ENCODE data around the gene ORM1.

The ORM1 gene

GRCh38 chr9:114282104-114282485, 40.8 kb upstream of the ORM1 start:
- Histone ChIP-seq H3K27ac (no peak overlapping the region), H3K27me3 (no peaks in the 10 kb centered on the region), H3K4me3 (no peak overlapping the region), H3K36me3 (no peaks in the 10 kb centered on the region), H3K4me1 (peaks cover 0 to 25% (median 4%) of the 10 kb centered on the region in 4 donors), H3K9me3 (no peaks in the 10 kb centered on the region)
- intact Hi-C loops (cut with DNase I; ENCODE audit: low total_unique reads): loop anchor here (10.0 kb wide), 1 partner anchor 197 kb away; no protein-coding TSS in a partner anchor
- no peak for TF ChIP-seq CTCF (IDR thresholded peaks at IDR 0.05)
- no peak for DNase-seq

GRCh38 chr9:114282507-114282906, 40.4 kb upstream of the ORM1 start:
- intact Hi-C loops (cut with DNase I; ENCODE audit: low total_unique reads): loop anchor here (10.0 kb wide), 1 partner anchor 198 kb away; no protein-coding TSS in a partner anchor
- Histone ChIP-seq H3K27me3 (no peaks in the 10 kb centered on the region), H3K9me3 (no peaks in the 10 kb centered on the region), H3K27ac (no peak overlapping the region), H3K4me1 (peaks cover 0 to 21% (median 4%) of the 10 kb centered on the region in 4 donors), H3K4me3 (no peak overlapping the region), H3K36me3 (no peaks in the 10 kb centered on the region)
- DNase-seq: no peak
- TF ChIP-seq CTCF (IDR thresholded peaks at IDR 0.05): no peak

- no peak overlapping the region for H3K4me3 ChIP-seq
- H3K36me3 ChIP-seq: no peaks in the 10 kb centered on the region
- DNase-seq: peak in 1 of 2 donors; percentile 40
- no peaks in the 10 kb centered on the region for H3K9me3 ChIP-seq
- no peak for TF ChIP-seq CTCF (IDR thresholded peaks at IDR 0.05)
- peaks cover 0 to 21% (median 5%) of the 10 kb centered on the region in 4 donors for H3K4me1 ChIP-seq
- H3K27me3 ChIP-seq: no peaks in the 10 kb centered on the region
- no peak overlapping the region for H3K27ac ChIP-seq
- intact Hi-C loops (cut with DNase I; ENCODE audit: low total_unique reads): loop anchor here (10.0 kb wide), 1 partner anchor 198 kb away; no protein-coding TSS in a partner anchor
These were observed 40.0 kb upstream of the ORM1 start for GRCh38 chr9:114282926-114283325.

GRCh38 chr9:114283551-114284111, 39.3 kb upstream of the ORM1 start:
- Histone ChIP-seq H3K4me1 (peaks cover 0 to 25% (median 11%) of the 10 kb centered on the region in 4 donors), H3K4me3 (no peak overlapping the region), H3K27ac (no peak overlapping the region), H3K27me3 (no peaks in the 10 kb centered on the region), H3K9me3 (no peaks in the 10 kb centered on the region), H3K36me3 (no peaks in the 10 kb centered on the region)
- no peak for TF ChIP-seq CTCF (IDR thresholded peaks at IDR 0.05)
- intact Hi-C loops (cut with DNase I; ENCODE audit: low total_unique reads): loop anchor here (10.0 kb wide), 1 partner anchor 199 kb away; no protein-coding TSS in a partner anchor
- DNase-seq: peak in 1 of 2 donors; percentile 58

- DNase-seq: peak in 1 of 2 donors; percentile 29
- Histone ChIP-seq H3K4me3 (no peak overlapping the region), H3K27ac (no peak overlapping the region), H3K9me3 (no peaks in the 10 kb centered on the region), H3K27me3 (no peaks in the 10 kb centered on the region), H3K36me3 (no peaks in the 10 kb centered on the region), H3K4me1 (peaks cover 0 to 19% (median 10%) of the 10 kb centered on the region in 4 donors)
- intact Hi-C loops (cut with DNase I; ENCODE audit: low total_unique reads): loop anchor here (10.0 kb wide), 1 partner anchor 200 kb away; no protein-coding TSS in a partner anchor
- TF ChIP-seq CTCF (IDR thresholded peaks at IDR 0.05): no peak
These were observed 38.4 kb upstream of the ORM1 start for GRCh38 chr9:114284316-114285060.

Measured in tibial artery (tissue), 4 donors.